K562 (cell line): ENCODE data around the gene AMDHD2. TPM values are rescaled to one million over a fixed set of nuclear protein-coding genes. Genes with fewer than 3 reads are reported as not detected.

ENCODE experiments used
- CHD1 ChIP-seq: fragments of 200-600 bp; sonication (generic); IDR thresholded peaks from one replicate; pipeline ENCODE4 v1.6.1; 2012; ENCODE audit warnings: mild to moderate bottlenecking, moderate library complexity, low read length, inconsistent platforms
- DPF2 ChIP-seq: fragments of 450-650 bp; IDR thresholded peaks from 2 replicates; pipeline ENCODE4 v1.6.1; 2016
- EGR1 ChIP-seq: fragments of 450-650 bp; conservative IDR thresholded peaks from 2 replicates; pipeline ENCODE4 v1.6.1; 2017; ENCODE audit warnings: mild to moderate bottlenecking
- FIP1L1 ChIP-seq: fragments of 200-400 bp; formaldehyde crosslinking; IDR thresholded peaks from 2 replicates; pipeline ENCODE4 v1.6.1; 2018; ENCODE audit warnings: mild to moderate bottlenecking, low read depth, low read length; ENCODE audit not compliant: poor library complexity, severe bottlenecking
- HDGF ChIP-seq: fragments of 450-650 bp; IDR thresholded peaks from 2 replicates; pipeline ENCODE4 v1.6.1; 2016
- KDM5B ChIP-seq: fragments of 200-600 bp; sonication (generic); IDR thresholded peaks from 2 replicates; pipeline ENCODE4 v1.6.1; 2012; ENCODE audit warnings: low read depth, mild to moderate bottlenecking, moderate library complexity, low read length, control low read depth, inconsistent platforms; ENCODE audit not compliant: insufficient replicate concordance
- MAFF ChIP-seq: IDR thresholded peaks from 2 replicates; pipeline ENCODE4 v1.6.1; 2012; ENCODE audit warnings: low read length, improper control_type of control experiment
- NFE2 ChIP-seq: IDR thresholded peaks from 2 replicates; pipeline ENCODE4 v1.6.1; 2014; ENCODE audit warnings: antibody characterized with exemption, low read depth
- RHOXF2B ChIP-seq: fragments of 250-450 bp; sonication (Bioruptor Pico); conservative IDR thresholded peaks from 2 replicates; pipeline ENCODE4 v1.5.1; 2021
- SRSF3 ChIP-seq: fragments of 200-400 bp; formaldehyde crosslinking; IDR thresholded peaks from 2 replicates; pipeline ENCODE4 v1.6.1; 2016; ENCODE audit warnings: mild to moderate bottlenecking, low read length, moderate library complexity; ENCODE audit not compliant: insufficient read depth
- VEZF1 ChIP-seq: fragments of 200-800 bp; sonication (Bioruptor generic); IDR thresholded peaks from 2 replicates; pipeline ENCODE4 v1.6.1; 2017; ENCODE audit warnings: missing genetic modification characterization, missing compliant biosample characterization
- ZC3H4 ChIP-seq: sonication (generic); formaldehyde crosslinking; IDR thresholded peaks from 2 replicates; pipeline ENCODE4 v1.9.0; 2021; ENCODE audit warnings: missing genetic modification reagents, borderline replicate concordance
- ZNF212 ChIP-seq: fragments of 450-650 bp; formaldehyde crosslinking; IDR thresholded peaks from 2 replicates; pipeline ENCODE4 v1.4.0; 2020; ENCODE audit warnings: mild to moderate bottlenecking
- ZNF785 ChIP-seq: fragments of 250-450 bp; sonication (Bioruptor Pico); IDR thresholded peaks from 2 replicates; pipeline ENCODE4 v1.4.0; 2020; ENCODE audit warnings: mild to moderate bottlenecking
- polyA plus RNA-seq, 8 experiments: library from polyadenylated mRNA; depleted of rRNA in 4 of 8; stranded (reverse) in 5 of 8; unstranded in 3 of 8; fragments of >200 nt; fragmentation: Nextera tagmentation in 2 of 8; fragmentation: Illumina TruSeq in 1 of 8; extraction: Ambion mirVana in 2 of 8; extraction: Trizol in 1 of 8; gene quantifications; 2 replicates each; pipeline versions ENCODE4 v1.2.1 to v1.2.3, GENCODE V29; 2011 to 2014; ENCODE audit warnings: inconsistent platforms in 1 of 8, missing spikeins in 1 of 8
- total RNA-seq, 7 experiments: library from RNA; depleted of rRNA in 6 of 7; stranded (reverse); fragments of >200 nt in 6 of 7; fragmentation: Illumina TruSeq in 2 of 7; extraction: Trizol in 2 of 7; gene quantifications; 2 replicates each; pipeline versions ENCODE4 v1.2.1 to v1.2.3, GENCODE V29; 2011 to 2021; ENCODE audit warnings: low replicate concordance in 1 of 7
- TF ChIP-seq, protein P1 (sequence below): fragments of 200-800 bp; sonication (Bioruptor generic); IDR thresholded peaks from 2 replicates; pipeline ENCODE4 v1.6.1; 2016; ENCODE audit warnings: missing genetic modification characterization, missing compliant biosample characterization
- TF ChIP-seq, protein P2 (sequence below): IDR thresholded peaks from 2 replicates; pipeline ENCODE4 v1.6.1; 2014; ENCODE audit warnings: antibody characterized with exemption
- TF ChIP-seq, protein P3 (sequence below): fragments of 450-650 bp; conservative IDR thresholded peaks from 2 replicates; pipeline ENCODE4 v1.6.1; 2016; ENCODE audit warnings: missing genetic modification characterization, low read depth, mild to moderate bottlenecking, control low read depth, missing compliant biosample characterization

Gene AMDHD2
- total and polyA plus RNA-seq, 9 of the 15 experiments (the other 6 are each of a cell fraction or from before 2014, with no cell fraction given), result 0.38 to 56.9 (median 18.3) TPM; not detected in 1

- TF ChIP-seq EGR1 (0 out of 2 replicates have a peak, but pooled peaks have one; percentile 14), MAFF (no peak), ZNF785 (CRISPR knock-in tag) (no peak), FIP1L1 (no peak), KDM5B (no peak), DPF2 (peak; percentile 46), VEZF1 (CRISPR knock-in tag) (peak; percentile 89), NFE2 (no peak), ZC3H4 (no peak), SRSF3 (no peak), CHD1 (no peak), ZNF212 (CRISPR knock-in tag) (no peak), HDGF (no peak), RHOXF2B (CRISPR knock-in tag) (no peak)
- TF ChIP-seq, protein P1, sequence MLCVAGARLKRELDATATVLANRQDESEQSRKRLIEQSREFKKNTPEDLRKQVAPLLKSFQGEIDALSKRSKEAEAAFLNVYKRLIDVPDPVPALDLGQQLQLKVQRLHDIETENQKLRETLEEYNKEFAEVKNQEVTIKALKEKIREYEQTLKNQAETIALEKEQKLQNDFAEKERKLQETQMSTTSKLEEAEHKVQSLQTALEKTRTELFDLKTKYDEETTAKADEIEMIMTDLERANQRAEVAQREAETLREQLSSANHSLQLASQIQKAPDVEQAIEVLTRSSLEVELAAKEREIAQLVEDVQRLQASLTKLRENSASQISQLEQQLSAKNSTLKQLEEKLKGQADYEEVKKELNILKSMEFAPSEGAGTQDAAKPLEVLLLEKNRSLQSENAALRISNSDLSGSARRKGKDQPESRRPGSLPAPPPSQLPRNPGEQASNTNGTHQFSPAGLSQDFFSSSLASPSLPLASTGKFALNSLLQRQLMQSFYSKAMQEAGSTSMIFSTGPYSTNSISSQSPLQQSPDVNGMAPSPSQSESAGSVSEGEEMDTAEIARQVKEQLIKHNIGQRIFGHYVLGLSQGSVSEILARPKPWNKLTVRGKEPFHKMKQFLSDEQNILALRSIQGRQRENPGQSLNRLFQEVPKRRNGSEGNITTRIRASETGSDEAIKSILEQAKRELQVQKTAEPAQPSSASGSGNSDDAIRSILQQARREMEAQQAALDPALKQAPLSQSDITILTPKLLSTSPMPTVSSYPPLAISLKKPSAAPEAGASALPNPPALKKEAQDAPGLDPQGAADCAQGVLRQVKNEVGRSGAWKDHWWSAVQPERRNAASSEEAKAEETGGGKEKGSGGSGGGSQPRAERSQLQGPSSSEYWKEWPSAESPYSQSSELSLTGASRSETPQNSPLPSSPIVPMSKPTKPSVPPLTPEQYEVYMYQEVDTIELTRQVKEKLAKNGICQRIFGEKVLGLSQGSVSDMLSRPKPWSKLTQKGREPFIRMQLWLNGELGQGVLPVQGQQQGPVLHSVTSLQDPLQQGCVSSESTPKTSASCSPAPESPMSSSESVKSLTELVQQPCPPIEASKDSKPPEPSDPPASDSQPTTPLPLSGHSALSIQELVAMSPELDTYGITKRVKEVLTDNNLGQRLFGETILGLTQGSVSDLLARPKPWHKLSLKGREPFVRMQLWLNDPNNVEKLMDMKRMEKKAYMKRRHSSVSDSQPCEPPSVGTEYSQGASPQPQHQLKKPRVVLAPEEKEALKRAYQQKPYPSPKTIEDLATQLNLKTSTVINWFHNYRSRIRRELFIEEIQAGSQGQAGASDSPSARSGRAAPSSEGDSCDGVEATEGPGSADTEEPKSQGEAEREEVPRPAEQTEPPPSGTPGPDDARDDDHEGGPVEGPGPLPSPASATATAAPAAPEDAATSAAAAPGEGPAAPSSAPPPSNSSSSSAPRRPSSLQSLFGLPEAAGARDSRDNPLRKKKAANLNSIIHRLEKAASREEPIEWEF (CRISPR knock-in tag), result no peak
- TF ChIP-seq, protein P2, sequence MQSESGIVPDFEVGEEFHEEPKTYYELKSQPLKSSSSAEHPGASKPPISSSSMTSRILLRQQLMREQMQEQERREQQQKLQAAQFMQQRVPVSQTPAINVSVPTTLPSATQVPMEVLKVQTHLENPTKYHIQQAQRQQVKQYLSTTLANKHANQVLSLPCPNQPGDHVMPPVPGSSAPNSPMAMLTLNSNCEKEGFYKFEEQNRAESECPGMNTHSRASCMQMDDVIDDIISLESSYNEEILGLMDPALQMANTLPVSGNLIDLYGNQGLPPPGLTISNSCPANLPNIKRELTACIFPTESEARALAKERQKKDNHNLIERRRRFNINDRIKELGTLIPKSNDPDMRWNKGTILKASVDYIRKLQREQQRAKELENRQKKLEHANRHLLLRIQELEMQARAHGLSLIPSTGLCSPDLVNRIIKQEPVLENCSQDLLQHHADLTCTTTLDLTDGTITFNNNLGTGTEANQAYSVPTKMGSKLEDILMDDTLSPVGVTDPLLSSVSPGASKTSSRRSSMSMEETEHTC, result 0 out of 2 replicates have a peak, but pooled peaks have one; percentile 66
- TF ChIP-seq, protein P3, sequence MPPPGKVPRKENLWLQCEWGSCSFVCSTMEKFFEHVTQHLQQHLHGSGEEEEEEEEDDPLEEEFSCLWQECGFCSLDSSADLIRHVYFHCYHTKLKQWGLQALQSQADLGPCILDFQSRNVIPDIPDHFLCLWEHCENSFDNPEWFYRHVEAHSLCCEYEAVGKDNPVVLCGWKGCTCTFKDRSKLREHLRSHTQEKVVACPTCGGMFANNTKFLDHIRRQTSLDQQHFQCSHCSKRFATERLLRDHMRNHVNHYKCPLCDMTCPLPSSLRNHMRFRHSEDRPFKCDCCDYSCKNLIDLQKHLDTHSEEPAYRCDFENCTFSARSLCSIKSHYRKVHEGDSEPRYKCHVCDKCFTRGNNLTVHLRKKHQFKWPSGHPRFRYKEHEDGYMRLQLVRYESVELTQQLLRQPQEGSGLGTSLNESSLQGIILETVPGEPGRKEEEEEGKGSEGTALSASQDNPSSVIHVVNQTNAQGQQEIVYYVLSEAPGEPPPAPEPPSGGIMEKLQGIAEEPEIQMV (tag), result no peak
Measured at GRCh38 chr16:2511128-2511800, 8.9 kb upstream of the AMDHD2 start (continued).
